ENCODE data around the gene CCR9.

GRCh38 chr3:45894015-45894414 lies 7.7 kb downstream of the CCR9 start:
- no peak for TF ChIP-seq POLR2A (IDR thresholded peaks at IDR 0.05; ENCODE audit: low read depth)
- no peak for TF ChIP-seq CTCF (IDR thresholded peaks at IDR 0.05)

All from esophagus muscularis mucosa (tissue), 3 donors.